Activated CD4-positive, alpha-beta T cell treated with anti-CD3 and anti-CD28 coated beads, Interleukin-2, amount 50 U/mL, for 48 hours (primary cell): ENCODE measurements around the gene KCNQ2.
"Not testable (repeated sequence)": the region's sequence is repeated elsewhere in the genome, so short reads cannot be mapped to it uniquely, and the experiment has no call there.

Experiments used
- DNase-seq, 2 experiments: peaks; one replicate each; pipeline ENCODE4 v3.0.0-alpha.2; 2020

The KCNQ2 gene

DNA sequence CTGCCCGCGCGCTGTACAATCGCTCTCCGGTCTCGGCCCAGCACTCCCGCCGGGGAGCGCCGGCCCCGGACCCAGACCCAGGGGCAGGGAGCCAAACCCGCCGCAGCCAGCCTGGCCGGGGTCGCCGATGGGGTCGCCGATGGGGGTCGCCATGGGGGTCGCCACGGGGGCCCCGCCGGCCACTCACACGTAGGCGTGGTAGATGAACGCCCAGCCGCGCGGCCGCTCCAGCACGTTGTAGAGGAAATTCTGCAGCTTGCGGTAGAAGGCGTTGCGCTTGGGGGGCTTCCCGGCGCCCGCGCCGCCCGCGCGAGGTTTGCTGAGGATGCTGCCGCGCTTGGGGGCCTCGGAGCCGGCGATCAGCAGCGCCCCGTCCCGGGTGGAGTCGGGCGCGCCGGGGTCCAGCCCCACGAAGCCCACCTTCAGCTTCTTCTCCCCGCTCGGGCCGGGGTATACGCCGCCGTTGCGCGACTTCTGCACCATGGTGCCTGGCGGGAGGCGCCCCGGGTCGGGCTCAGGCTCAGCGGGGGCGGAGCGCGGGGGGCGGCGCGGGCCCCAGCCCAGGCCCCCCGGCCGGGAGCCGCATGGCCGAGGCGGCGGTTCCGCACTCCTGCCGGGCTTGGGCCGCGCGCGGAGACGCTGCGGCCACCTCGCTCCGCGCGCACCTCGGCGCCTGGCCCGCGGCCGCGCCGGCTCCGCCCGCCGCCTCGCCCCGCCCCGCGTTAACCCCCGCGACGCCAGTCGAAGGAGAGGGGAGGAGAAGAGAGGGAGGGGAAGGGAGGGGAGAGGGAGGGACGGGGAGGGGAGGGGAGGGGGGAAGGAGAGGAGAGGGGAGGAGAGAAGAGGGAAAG lies at the start of gene KCNQ2:
Gene KCNQ2, minus strand, starts transcription at position 675 of the 851 bp plus-strand sequence. Its CDS starts 192 bp downstream, at position 483.
- no peak for DNase-seq

DNA sequence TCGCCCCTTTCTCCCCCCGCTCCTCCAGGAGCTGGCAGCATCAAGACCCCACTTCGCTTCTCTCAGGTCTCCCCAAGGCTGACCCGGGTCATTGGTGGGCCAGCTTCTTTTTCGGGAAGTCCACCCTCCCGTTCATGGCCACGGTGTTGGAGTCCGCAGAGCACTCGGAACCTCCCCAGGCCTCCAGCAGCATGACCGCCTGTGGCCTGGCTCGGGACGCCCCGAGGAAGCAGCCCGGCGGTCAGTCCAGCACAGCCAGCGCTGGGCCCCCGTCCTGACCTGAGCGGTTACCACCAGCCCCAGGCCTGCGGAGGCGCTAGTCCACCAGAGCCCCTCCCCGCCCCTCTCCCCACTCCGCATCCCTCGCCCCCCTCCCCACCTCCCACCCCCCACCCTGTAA lies 49.1 kb upstream of the KCNQ2 start:
- no peak for DNase-seq

DNA sequence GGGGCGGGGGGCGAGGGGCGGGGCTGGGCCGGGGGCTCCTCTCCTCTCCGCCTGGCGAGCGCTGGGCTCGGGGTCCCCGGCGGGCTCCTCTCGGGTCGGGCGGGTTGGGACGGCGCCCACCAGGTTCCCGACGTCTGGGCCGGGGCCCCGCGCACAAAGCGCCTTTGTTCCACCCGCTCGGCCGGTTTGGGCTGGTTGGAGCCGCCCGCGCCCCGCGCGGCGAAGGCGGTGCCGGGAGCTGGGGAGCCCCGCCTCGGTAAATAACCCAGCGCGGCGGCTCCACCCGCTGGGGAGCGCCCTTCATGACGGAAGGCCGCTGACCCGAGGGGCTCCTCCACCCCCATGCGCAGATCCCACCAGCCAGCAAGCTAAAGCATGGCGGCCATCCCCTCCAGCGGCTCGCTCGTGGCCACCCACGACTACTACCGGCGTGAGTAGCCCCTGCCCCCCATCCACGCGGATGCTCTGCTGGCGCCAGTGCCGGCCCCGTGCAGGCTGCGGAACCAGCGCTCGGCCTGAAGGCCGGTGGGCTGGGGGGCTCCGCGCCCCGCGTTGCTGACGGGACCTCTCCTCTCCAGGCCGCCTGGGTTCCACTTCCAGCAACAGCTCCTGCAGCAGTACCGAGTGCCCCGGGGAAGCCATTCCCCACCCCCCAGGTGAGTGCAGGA lies 48.6 kb upstream of the KCNQ2 start:
- DNase-seq = peak; percentile 66 to 70

DNA sequence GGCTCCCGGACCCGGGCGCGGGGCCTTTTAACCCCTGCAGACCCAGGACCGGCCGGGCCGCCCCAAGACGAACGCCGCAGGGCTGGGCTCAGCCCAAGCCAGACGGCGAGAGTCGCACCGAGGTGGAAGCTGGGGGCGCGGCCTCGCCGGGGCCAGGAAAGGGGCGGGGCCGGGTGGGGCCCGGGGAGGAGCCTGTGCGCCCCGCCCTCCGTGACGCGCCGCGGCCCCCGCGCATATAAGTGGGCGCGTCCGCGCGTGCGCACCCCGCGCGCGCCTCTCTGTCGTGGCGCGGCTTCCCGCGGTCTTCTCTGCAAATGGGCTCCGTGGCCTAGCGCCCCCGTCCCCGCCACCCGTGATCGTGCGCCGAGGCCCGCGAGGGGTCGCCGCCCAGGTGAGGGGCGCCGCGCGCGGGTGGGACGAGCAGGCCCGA lies 48.1 kb upstream of the KCNQ2 start, which contains the start of gene PPDPF:
Gene PPDPF, plus strand, starts transcription at position 262 of the 430 bp plus-strand sequence. CDS start 544 bp downstream, outside the sequence.
- peak; percentile 78 to 79 for DNase-seq

DNA sequence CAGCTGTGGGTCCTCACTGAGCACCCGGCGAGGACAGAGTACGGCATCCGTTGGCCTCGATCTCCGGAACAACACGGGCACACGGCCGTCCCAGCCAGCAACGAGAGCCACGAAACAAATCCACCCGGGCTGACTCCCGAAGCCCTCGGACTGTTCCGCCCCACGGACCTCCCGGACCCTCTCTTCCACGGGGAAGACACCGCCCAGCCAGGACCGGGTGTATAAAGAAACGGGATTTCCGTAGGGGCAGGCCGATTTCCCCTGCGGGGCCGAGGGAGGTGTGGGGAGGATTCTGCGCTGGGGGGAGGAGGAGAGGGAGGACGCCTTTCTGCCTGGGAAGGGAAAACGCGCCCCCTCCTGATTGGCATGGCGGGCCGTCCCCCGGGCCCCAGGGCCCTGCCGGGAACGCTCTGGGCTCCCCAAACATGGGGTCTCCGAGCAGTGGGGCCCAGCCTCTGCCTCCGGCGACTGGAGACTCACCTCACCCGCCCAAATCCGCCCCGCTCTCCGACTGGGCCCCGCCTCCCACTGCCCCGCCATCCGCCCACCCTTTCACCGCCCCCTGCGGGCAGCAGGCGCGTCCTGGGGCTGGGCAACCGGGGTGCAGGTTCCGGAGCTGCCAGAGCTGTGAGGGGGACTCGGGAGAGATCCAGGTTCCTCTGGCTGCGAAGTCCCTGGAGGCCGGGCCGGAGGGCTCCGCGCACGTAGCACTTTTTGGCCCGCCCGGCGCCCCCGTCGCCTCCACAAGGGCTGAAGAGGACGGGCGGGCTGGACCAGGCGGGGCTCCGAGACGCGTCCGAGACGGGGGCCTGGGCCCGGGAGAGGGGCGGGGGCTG lies 47.4 kb upstream of the KCNQ2 start:
- DNase-seq = peak; percentile 68 to 76

DNA sequence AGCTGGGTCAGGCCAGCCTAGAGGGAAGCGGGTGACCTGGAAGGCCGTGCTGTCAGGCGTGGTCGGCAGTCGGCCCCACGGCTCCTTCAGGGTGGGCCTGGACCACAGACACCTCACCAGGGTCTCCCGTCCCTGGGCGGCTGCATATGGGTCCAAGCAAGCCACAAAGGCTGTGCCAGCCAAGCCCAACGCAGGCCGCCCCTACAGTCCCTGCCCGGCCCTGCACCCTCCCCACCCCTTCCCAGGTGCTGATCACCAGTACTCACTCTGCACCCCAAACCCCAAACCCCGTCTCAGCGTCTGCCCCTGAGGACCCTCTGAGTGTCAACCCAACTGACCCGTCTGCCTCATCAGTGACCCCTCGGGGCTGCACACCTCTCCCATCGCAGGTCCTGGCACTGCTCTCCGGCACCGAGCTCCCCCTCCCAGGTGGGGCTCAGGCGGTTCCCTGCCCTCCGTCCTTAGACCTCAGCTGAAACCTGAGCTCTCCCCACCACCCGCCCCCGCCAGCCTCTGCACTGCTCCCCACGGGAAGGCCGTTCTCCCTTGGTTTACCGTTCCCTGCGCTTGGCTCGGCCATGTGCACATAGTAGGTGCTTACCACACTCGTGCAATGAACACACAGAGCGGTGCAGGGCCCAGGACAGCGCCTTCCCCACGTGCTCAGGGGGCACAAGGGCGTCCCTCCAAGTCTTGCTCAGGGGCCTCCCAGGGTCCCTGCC lies 46.7 kb upstream of the KCNQ2 start:
- DNase-seq = no peak

DNA sequence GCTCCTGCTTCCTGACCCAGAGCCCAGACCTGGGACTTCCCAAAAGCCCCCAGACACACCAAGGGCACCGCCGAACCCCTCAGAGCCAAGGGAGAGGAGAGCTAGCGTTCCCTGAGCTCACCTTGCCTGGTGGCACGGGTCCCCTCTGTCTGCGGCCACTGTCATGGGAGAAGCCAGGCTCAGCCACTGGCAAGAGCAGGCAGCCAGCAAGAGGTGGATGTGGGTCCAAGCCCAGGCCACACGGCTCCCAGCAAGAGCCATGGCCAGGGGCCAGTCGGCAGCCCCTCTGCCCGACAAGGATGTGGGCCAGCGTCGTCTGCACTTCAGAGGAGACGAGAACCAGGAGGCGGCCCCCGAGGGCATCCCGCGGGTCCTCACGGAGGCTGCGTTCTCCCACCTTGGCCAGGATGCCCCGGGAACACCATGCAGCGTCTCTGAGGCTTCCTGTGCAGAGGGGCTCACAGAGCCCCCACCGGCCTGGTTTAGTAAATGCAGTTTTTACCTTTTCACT lies 46.0 kb upstream of the KCNQ2 start:
- no peak for DNase-seq

DNA sequence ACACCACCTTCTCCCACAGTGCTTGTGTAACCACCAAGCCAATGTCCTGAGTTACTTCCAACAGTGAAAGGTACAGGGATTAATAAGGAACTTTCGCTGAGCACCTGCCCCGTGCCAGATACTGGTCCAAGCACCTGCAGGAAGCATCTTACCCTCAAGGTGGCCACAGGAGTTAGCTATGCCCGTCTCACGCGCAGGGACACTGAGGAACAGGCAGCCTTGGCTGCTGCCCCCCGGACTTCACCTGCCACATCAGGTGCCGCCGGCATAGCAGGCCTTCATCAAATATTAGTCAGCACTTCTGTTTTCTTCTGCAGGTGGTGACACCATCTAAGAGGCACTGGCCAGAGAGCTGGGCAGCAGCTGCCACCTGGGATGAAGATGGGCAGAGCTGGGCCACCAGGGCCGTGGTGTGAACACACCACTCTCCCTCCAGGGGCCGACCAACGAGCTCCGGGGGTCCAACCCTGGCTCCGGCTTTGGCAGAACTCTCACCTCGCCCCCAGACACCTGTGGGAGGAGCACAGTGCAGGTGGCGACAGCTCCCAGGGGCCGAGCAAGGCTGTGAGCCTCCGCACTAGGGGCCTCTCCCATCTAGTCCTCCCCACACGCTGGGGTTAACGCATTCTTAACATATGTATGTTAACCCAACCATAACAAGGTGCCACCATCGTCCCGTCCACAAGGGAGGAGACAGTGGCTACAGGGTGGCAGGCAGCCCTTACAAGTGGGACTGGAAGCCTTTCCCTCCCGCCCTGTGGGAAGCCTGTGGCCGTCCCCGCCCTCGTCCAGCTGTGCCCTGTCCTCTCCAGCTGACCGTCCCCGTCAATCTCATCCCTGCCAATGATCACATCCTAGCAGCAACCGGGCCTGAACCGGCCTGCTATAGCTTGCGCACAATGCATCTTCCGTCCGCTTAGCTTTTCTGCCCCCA lies 45.2 kb upstream of the KCNQ2 start:
- no peak for DNase-seq

DNA sequence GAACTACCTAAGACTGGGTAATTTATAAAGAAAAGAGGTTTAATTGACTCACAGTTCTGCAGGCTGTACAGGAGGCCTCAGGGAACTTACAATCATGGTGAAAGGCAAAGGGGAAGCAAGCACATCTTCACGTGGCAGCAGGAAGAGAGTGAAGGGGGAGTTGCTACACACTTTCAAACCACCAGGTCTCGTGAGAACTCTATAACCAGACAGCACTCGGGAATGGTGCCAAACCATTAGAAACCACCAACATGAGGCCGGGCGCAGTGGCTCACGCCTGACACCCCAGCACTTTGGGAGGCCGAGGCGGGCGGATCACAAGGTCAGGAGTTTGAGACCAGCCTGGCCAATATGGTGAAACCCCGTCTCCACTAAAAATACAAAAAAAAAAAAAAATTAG lies 42.1 kb upstream of the KCNQ2 start:
- DNase-seq = not testable (repeated sequence)

DNA sequence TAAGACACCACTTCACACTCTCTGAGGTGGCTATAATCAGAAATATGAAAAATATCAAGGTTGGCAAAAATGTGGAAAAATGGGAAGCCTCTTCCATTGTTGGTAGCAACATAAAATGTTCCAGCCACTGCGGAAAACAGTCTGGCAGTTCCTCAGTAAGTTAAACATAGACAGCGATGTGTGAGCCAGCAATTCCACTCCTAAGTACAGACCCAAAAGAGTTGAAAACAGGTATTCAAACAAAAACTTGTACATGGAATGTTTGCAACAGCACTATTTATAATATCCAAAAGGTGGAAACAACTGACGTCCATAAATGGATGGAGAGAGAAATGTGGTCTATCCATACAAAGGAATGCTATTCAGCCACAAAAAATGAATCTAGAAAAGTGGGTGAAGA lies 40.8 kb upstream of the KCNQ2 start:
- no peak for DNase-seq

DNA sequence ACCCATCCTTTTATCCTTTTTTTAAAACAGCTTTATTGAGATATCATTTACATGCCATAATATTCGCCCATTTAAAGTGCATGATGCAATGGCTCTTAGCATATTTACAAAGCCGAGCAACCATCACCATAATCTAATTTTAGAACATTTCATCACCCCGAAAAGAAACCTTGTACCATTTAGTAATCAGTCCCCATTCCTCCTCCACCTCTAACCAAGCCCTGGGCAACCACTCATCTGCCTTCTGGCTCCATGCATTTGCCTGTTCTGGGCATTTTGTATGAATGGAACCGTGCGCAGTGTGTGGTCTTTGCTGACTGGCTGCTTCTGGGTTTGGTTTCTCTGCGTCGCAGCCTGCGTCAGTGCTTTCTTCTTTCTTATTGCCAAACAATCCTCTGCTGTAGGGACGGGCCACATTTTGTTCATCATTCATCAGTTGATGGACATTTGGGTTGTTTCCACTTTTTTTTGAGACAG lies 36.7 kb upstream of the KCNQ2 start:
- no peak for DNase-seq

DNA sequence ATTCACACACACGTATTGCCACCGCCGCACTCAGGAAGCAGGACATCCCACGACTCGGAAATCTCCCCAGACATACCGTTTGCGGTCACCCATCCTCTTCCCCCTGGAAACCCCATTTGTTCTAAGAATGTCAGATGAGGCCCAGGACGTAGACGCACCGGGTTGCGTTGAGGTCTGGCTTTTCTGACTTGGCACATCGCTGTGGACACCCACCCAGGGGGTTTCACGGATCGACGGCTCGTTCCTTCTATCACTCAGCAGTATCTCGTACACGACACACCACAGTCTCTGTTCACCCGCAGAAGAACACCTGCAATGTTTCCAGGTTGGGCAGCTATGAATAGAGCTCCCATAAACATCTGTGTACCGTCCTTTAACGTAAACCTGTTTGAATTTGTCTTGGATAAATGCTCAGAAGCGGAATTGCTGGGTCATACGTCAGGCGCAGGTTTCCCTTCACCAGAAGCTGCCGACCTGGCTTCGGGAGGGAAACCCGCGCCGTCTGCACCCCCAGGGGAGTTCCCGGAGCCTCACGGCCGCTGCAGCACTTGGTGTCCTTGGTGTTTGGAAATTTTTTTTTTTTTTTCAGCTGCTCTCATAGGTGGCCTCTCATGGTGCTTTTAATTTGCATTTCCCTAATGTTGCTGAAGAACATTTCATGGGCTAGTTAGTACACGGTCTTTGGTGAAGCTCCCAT lies 35.8 kb upstream of the KCNQ2 start:
- DNase-seq = no peak

DNA sequence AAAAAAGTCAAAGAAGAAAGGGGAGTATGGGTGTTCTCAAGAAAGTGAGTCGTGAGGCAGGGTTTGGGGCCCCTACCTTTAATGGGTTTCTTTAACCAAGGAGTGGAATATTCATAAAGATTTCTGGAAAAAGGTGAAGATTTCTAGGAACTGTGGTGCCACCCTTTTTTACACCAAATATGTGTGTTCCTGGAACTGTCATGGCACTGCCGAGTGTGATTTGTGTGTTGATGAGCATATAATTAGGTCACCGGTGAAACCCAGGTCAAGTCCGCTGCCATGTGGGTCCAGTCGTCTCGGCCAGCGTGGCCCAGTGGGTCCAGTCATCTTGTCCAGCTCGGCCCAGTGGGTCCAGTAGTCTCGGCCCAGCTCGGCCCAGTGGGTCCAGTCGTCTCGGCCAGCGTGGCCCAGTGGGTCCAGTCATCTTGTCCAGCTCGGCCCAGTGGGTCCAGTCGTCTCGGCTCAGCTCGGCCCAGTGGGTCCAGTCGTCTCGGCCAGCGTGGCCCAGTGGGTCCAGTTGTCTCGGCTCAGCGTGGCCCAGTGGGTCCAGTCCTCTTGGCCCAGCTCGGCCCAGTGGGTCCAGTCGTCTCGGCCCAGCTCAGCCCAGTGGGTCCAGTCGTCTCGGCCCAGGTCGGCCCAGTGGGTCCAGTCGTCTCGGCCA lies 34.8 kb upstream of the KCNQ2 start:
- no peak for DNase-seq

DNA sequence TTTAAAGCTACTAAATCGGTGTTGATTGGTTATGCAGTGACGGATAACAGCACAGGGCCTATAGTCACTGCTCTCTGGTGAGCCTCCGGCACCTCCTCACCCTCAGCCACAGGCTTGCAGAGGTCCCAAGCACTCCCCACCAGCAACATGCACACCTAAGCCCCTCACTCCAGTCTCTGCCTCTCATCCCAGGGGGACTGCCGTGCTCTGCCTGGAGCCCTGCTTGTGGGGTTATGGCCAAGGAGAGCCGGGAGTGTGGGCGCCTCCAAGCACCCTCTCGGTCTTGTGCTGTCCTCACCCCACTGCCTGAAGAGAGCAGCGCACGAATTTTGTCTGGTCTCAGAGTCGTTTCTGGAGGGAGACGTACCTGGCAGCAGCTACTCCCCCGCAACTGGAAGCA lies 33.3 kb upstream of the KCNQ2 start:
- DNase-seq = no peak

DNA sequence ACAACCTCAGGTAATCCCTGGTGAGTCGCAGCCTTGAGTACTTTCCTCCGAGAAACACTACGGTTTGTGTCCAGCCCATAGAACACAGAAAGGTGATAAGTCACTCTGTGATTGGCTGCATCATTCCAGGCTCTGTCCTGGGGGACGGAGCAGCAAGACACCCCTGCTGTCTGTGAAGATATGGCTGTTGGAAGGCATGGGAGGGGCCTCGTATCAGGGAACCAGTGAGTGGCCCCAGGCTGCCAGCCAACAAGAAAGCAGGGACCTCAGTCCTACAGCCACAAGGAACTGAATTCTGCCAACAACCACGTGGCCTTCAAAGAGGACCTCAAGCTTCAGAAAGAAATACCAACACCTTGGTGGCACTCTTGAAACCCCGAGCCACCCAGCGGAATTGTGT lies 32.8 kb upstream of the KCNQ2 start:
- no peak for DNase-seq

DNA sequence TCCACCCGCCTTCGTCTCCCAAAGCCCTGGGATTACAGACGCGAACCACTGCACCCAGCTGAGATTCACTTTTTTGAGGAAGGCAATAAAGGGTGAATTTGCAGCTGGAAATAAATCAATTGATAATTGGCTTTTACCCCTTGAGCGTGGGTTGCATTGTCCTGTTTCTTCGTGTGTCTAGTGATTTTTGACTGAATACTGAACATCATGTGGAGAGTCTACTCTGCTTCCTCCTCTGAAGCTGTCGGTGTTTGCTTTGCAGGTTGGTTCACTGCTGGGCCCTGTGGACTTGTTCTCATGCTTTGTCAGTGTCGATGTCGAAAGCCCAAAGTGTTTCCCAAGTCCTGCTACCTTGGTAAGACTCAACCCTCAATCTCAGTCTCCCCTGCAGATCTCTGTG lies 32.2 kb upstream of the KCNQ2 start:
- no peak for DNase-seq

DNA sequence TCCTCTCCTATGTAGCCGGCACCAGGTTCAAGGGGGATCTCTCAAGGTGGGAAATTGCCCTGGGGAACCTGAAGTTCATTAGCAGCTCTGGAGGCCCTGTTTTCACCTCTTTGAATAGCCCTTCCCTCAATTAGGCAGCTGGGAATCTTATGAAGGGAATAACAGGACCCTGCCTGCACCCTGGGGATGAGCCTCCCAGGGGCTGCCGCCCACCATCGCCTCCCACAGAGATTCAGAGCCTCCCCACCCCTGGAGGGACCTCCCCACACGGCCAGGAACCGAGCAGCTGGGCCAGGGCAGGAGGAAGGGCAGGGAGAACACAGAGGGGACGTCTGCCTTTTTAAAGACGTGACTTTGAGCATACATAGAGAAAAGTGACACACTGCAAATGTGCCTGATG lies 31.1 kb upstream of the KCNQ2 start:
- no peak for DNase-seq

DNA sequence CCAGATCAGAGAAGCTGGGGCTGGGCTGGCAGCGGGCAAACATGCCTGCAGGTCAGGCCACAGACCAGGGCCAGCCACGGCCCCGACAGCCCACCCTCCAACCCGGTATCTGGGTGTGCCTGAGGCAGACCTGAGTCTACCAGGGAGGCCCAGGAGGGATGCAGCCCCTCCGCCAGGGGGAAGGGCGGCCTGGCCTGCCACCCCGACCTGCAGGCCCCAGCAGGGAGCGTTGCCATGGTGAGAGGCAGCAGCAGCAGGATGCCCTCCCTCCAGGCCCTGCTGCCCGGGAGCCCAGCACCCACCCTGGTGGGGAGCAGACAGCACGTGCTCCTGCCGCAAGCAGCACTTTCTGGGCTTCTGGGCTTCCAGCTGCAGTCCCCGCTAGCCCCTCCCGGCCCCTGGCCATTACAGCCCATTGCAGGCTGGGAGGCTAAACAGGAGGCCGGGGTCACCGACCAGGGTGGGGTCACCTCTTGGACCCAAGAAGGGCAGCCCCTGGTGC lies 30.3 kb upstream of the KCNQ2 start:
- no peak for DNase-seq

DNA sequence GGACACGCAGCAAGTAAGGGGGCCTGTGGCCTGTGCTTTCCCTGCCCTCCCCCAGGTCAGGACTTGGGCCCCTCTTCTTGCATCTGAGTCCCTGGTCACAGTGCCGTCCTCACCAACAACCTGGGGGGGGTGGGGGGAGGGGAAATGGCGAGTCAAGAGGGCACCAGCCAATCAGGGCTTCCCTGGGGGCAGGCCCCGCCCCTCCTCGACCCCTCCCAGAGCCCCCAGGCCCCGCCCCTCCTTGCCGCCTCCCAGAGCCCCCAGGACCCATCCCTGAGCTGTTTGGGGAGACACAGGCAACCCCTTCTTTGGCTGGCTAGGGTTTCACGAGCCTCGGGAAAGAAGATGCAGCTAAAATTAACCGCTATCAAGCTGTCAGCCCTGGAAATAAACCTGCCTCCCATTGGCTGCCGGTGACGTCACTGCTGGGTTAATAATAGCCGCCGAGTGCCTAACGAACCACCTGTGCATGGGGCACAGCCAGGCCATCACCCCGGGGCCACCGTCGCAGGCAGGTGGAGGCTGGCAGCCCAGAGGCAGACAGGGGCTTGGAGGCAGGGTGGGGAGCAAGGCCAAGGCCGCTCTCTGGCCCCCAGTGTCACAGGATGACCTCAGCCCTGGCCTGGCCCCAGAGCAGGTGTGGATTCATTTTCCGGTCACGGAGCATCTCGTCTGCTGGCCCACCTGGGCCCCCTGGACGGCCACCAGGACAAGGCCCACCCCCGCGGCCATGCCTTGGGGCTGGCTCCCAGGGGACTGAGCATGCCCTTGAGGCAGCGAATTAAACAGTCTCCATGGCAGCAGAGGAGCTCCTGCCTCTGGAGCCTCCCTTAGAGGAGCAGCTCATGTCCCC lies 29.6 kb upstream of the KCNQ2 start:
- DNase-seq = no peak
